Stimulated activated CD8-positive, alpha-beta memory T cell treated with anti-CD3 and anti-CD28 coated beads, Interleukin-15, amount 100 ng/mL, for 48 hours (primary cell): ENCODE results near the gene SPEN.

ENCODE experiments used
- DNase-seq, 2 donors: peaks; one replicate each; pipeline ENCODE4 v3.0.0-alpha.2; 2020; ENCODE audit warnings: low read depth in 2 of 2

SPEN gene

GRCh38 chr1:15948595-15949452 lies 101.3 kb downstream of the SPEN start:
- DNase-seq: peak; percentile 48 to 49

- DNase-seq: peak; percentile 94
Observed at GRCh38 chr1:15949453-15950245, 102.1 kb downstream of the SPEN start.

DNA sequence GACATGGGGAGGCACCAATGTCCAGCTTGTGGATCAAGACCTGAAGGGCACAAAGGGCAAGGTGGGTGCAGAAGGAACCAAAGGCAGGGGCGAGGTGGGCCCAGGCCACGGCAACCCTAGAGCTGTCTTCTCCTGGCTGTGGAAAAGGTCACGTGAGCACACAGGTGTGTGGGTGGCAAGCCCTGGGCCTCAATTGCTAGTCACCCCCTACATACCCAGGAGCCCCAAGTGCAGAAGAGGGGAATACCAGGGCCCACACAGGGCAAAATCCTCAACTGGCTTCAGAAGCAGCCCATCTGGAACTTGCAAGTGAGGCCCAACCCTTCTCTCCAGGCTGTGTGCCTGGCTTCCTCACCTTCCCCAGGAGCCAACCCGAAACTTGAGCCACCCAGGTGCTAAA lies 102.8 kb downstream of the SPEN start:
- peak; percentile 59 to 68 for DNase-seq

DNA sequence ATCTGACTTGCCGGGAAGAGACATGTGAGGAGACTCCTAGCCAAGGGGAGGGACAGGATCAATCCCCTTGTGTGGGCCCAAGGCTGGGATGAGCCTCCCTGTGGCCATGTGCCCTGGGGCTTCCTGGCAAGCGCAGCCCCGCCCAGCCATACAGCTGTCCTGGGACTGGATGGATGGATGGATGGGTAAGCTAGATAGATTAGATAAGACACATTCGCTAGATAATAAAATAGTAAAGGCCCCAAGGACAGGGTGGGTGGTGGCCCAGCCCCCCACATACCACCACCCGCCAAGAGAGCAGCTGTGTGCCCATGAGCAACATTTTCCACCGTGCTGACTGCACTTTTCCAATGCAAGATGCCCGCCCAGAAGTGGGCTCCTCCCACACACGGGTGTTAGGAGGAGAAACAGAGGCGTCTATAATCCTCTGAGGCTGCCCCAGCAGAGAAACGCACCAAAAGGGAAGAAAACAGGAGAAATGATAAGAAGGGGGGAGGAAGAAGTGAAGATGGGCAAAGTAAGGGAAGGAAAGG lies 103.3 kb downstream of the SPEN start:
- peak; percentile 79 to 81 for DNase-seq

DNA sequence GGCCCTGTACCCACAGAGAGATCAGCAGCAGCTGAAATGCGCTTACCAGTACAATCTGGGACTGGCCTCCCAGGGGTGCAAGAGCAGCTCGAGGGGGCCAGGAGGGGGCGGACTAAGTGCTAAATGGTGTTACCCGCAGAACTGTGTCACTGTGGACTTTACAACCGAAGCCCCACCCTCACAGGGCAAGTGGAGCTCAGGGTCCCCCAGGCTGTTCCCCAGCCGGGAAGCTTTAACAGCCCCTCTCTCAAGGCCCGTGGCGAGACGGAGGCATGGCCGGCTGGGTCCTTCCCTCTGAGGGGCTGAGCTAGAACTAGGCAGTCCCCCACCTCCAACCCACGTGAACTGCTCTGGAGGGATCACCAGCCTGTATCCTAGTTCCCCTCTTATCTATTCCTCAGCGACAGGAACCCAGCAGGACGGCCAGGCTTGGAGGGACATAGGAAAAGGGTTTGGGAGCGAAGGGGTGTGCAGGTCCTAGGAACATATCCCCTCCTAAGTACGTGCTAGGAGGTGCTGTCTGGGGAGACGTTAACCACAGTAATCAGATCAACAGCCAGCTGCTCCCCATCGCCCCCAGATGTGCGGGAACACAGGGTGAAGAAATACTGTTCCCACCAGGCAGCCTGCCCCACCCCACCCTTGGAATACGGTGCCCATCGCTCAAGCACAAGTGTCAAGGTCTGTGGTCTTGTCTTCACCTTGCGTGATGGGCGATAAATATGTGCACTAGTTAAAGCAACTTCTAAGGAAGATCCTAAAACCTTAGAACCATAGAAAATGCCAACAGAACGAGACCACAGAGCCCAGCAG lies 104.0 kb downstream of the SPEN start:
- peak in 1 of 2 donors; percentile 67 for DNase-seq

DNA sequence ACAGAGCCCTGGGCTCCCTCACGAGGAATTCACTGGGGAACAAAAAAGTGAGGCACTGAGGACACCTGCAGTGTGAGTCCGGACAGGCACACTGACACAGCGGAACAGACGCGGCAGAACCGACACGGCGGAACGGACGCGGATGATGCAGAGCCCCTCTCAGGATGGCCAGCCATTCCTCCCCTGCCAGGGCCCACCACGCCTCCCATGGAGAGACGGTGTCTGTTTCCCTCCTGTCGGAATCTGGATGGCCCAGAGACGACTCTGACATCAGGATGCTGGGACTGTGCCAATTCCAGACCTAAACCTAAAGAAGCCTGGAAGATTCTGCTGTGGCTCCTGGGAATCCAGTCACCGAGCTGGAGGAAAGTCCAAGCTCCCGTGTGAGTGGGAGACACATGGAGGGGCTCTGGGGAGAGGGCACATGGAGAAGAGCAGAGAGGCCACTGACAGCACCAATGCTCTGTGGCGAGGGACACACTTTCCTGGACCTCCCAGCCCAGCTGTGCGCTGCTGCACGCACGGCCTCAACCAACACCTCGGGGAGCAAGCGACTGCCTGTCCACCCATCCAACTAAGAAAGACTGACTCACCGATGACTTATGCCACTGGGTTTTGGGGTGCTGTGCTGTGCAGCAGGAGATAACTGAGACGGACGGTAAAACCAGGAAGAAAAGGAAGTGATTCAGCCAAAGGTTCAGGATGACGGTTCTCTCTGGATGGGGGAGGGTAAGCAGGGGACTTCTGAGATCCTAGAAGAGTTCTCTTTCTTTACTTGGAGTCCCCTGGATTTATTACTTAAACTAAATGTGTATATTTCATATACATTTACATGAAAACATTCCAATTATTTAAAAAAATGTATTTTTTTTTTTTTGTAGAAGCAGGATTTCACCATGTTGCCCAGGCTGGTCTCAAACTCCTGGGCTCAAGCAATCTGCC lies 105.1 kb downstream of the SPEN start:
- DNase-seq: peak in 1 of 2 donors; percentile 55

DNA sequence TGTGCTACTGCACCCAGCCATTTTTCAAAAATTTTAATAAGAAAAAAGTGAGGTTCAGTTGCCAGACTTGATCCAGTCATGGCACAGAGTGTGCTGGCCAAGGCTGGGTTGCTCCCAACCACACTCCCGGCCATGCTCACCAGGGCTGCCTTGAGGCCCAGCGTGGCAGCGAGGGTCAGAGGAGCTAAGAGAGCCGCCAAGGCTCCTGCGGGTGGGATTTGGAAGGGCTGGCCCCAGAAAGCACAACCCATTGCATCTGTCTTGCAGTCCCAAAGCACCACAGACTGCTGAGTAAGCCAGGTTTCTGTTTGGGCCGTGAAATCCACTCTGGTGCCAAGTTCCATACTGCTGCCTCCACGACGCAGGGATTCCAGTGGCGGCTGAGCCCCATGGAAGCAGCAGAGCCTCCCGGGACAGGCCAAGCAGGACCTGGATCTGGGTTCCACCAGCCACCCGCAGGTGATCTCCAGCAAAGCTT lies 105.8 kb downstream of the SPEN start:
- no peak for DNase-seq

DNA sequence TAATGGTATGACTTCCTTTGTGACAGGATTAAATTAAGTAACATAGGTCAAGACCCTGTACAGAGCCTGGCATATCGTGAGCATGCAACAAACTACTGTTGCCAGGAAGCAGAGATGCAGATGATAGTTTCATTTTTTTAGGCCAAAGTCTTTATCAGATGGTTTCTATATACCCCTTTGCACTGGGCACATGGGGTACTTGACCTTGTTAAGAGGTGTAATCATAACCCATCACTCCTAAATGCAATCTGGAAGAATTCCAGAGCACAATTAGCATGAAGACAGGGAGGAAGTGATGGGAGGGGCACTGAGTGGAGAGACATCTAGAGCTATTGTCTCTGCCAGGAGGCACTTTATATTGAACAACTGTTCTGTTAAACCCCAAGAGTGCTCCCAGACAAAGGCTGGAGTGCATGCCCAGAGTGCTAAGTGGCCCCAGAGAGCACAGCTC lies 106.3 kb downstream of the SPEN start:
- no peak for DNase-seq

DNA sequence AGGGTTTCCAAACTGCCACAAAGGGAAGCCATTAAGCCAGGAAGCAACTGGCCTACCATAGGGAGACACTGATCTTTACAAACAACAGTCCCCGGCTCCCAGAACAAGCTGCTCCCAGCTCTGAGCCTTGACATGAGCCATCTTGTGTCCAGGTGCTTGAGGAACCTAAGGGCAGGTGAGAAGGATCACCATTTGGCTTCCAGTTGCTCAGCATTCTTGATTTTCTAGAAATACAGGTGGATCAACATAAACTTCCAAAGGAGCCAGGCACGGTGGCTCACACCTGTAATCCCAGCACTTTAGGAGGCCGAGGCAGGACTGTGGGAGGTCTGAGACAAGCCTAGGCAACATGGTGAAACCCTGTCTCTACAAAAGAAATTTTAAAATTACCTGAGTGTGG lies 106.8 kb downstream of the SPEN start:
- DNase-seq: no peak

DNA sequence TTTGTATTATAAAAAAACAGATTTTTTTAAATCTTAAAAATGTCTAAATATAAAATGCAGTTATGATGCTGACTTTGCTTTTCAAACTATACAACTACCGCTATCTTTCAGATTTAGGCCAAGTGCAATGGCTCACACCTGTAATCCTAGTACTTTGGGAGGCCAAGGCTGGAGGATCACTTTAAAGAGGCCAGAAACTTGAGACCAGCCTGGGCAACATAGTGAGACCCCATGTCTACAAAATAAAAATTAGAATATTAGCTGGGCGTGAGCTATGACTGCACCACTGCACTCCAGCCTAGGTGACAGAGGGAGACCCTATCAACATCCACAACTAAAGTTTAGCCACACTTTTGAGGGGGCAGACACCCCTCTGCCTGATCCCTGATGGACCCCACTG lies 108.0 kb downstream of the SPEN start:
- DNase-seq: no peak

DNA sequence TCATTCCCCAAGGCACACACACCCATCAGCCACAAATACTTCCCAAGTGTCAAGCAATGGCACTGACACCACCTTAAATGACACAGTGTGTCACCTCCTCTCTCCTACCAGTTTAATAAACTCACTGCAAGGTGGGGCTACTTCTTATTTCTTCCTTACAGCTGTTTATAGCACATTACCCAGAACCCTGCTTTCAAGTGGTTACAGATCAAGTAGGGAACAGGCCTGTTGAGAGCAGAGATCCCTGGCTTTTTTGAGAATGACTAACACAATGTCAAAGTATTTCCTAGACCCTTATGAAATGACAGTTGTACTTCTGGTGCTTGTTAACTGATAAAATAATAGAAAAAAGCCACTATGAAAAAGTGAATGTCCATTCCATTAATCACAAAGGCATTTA lies 108.6 kb downstream of the SPEN start:
- no peak for DNase-seq

DNA sequence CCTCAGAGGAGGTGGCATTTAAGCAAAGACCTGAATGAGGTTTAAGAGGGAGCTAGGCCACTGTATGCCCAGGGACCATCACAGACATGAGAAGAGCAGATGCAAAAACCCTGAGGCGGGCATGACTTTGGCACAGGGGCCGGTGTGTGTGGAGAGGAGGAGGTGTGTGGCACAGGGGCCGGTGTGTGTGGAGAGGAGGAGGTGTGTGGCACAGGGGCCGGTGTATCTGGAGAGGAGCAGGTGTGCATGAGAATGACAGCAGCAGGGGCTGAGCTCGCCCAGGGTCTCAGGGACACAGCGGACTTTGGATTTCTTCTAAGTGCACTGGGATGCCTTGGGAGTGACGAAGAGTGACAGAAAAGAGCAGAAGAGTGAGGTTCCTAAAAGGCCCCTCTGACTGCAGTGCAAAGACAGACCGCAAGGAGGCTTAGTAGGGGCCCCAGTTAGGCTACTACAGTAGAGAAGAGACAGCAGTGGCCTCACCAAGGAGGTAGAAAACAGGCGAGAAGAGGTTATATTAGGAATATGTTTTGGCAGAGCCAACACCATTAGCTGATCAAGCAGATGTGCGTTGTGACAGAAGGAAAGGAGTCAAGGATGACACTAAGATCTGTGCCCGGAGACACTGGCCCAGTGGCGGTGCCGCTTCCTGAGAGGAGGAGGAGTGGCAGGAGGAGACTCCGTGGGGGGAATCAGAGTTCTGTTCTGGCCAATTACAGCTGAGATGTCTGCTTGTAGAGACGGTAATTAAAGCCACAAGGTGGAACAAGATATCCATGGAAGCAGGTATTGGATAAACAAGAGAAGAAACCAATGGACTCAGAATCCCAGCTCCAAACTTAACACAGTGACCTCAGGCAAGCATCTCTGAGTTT lies 110.0 kb downstream of the SPEN start:
- DNase-seq: no peak

DNA sequence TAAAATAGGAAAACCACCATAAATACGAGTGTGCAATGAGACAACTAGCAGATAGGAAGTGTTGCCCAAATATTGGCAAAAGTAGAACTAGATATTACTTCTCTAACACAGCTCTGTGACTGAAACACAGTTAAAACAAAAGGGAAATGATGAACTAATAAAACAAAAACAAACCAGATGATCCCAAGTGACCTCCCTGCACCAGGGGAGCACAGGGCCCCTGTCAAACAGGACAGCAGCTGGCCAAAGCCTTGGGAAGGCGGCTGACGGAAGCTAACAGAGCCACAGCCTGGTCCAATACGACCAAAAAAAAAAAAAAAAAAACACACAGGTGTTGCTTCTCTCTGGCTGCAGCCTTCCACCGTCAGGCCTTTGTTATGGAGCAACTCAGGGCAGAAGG lies 110.6 kb downstream of the SPEN start:
- DNase-seq: no peak

- DNase-seq: no peak
Observed at GRCh38 chr1:15958793-15959192, 111.3 kb downstream of the SPEN start.

GRCh38 chr1:15959424-15959823 lies 111.9 kb downstream of the SPEN start:
- DNase-seq: no peak

GRCh38 chr1:15959827-15960446 lies 112.4 kb downstream of the SPEN start:
- DNase-seq: peak in 1 of 2 donors; percentile 19

- no peak for DNase-seq
Observed at GRCh38 chr1:15960808-15961207, 113.3 kb downstream of the SPEN start.

- no peak for DNase-seq
Observed at GRCh38 chr1:15961492-15961891, 114.0 kb downstream of the SPEN start.

GRCh38 chr1:15962176-15962575 lies 114.7 kb downstream of the SPEN start:
- no peak for DNase-seq
